ENCODE results near the gene PIP5KL1. TPM values are rescaled to one million over a fixed set of nuclear protein-coding genes. Genes with fewer than 3 reads are reported as not detected.

The PIP5KL1 gene
- polyA plus RNA-seq, 1 donor (not counting 4 experiments of a cell fraction or from before 2014, with no cell fraction given), result 4.4 TPM

DNA sequence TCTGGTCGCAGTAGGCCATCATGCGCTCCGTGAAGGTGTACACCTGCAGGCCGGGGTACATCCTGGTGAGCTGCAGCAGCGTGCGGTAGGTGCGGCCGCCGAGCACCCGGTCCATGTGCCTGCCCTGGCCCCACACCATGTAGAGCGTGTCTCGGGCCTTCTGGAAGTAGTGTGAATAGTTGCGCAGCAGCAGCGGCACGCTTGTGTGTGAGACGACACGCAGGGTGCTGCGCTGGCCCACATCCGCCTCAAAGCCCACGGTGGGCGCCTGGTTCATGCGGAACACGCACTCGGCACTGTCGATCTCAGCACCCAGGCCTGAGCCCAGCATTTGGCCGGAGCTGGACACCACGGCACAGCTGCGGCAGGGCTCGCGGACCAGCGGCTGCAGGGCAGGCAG is 18.3 kb downstream of the PIP5KL1 start:
- Histone ChIP-seq H3K36me3 (ENCODE audit: control insufficient read depth in 2 of 2, extremely low read depth in 1 of 2, insufficient read depth in 2 of 2, low read length in 2 of 2) (peaks cover 0 to 4% of the 10 kb centered on the region in 2 experiments), H3K4me1 (ENCODE audit: control insufficient read depth, extremely low read depth, insufficient read depth, low read length) (peaks cover 2% of the 10 kb centered on the region), H3K27me3 (ENCODE audit: control insufficient read depth, extremely low read depth, insufficient read depth, low read length) (no peaks in the 10 kb centered on the region), H4K20me1 (ENCODE audit: control insufficient read depth, extremely low read depth, insufficient read depth, low read length) (no peaks in the 10 kb centered on the region), H2AFZ (ENCODE audit: control insufficient read depth, low read length) (no peak overlapping the region), H3K4me2 (ENCODE audit: control insufficient read depth, extremely low read depth, insufficient read depth, low read depth, low read length) (no peak overlapping the region), H3K9me3 (ENCODE audit: control insufficient read depth, low read depth, low read length) (no peaks in the 10 kb centered on the region), H3K9me1 (ENCODE audit: control insufficient read depth, extremely low read depth, insufficient read depth, low read length) (no peaks in the 10 kb centered on the region), H3K27ac (ENCODE audit: control insufficient read depth, insufficient read depth, low read length) (no peak overlapping the region), H3K9ac (ENCODE audit: control insufficient read depth, extremely low read depth, insufficient read depth, low read length) (no peak overlapping the region), H3K4me3 (ENCODE audit: control insufficient read depth in 2 of 3, extremely low read depth in 1 of 3, insufficient read depth in 2 of 3, low read depth in 1 of 3, low read length in 3 of 3) (no peak overlapping the region), H3K79me2 (ENCODE audit: control insufficient read depth, insufficient read depth, low read length) (no peaks in the 10 kb centered on the region)
- dilution Hi-C loops (cut with MboI; ENCODE audit: extremely low pct_ligation_motif_present, low sequenced_read_pairs), result no loop called here
- FAIRE-seq (no peak), DNase-seq (ENCODE audit: low read depth, low spot score) (no peak)
- TF ChIP-seq, protein P1, sequence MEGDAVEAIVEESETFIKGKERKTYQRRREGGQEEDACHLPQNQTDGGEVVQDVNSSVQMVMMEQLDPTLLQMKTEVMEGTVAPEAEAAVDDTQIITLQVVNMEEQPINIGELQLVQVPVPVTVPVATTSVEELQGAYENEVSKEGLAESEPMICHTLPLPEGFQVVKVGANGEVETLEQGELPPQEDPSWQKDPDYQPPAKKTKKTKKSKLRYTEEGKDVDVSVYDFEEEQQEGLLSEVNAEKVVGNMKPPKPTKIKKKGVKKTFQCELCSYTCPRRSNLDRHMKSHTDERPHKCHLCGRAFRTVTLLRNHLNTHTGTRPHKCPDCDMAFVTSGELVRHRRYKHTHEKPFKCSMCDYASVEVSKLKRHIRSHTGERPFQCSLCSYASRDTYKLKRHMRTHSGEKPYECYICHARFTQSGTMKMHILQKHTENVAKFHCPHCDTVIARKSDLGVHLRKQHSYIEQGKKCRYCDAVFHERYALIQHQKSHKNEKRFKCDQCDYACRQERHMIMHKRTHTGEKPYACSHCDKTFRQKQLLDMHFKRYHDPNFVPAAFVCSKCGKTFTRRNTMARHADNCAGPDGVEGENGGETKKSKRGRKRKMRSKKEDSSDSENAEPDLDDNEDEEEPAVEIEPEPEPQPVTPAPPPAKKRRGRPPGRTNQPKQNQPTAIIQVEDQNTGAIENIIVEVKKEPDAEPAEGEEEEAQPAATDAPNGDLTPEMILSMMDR (optimal IDR thresholded peaks at IDR 0.05 in 1 of 3, IDR thresholded peaks at IDR 0.05 in 1 of 3, conservative IDR thresholded peaks at IDR 0.05 in 1 of 3; ENCODE audit: extremely low read depth in 1 of 3, insufficient read depth in 2 of 3, low read length in 3 of 3), result no peak
- TF ChIP-seq EZH2 (IDR thresholded peaks at IDR 0.05; ENCODE audit: low read length), result no peak

DNA sequence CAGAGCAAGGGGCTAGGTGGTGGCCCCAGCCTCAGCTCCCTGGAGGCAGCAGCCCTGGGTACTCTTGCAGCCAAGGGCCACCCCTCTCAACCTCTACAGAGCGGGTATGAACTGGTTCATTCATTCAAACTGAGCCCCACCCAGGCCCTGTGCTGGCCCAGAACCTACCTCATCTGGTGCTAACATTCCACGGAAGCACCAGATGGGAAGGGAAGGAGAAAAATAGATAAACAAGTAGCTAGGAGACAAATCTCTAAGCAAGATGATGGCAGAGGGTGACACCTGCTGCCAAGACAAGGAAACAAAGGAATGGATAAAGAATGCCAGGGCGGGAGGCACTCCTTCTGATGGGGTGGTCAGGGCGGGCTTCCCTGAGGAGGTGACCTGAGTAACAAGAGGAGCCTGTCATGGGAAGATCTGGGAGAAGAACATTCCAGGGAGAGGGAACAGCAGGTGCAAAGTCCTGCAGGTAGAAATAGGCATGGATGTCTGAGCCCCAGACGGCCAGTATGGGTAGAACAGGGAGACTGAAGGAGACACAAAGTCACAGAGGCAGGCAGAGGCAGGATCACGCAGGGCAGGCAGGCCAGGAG is 19.9 kb downstream of the PIP5KL1 start:
- Histone ChIP-seq H3K4me1 (ENCODE audit: control insufficient read depth, extremely low read depth, insufficient read depth, low read length) (no peaks in the 10 kb centered on the region), H3K79me2 (ENCODE audit: control insufficient read depth, insufficient read depth, low read length) (no peaks in the 10 kb centered on the region), H4K20me1 (ENCODE audit: control insufficient read depth, extremely low read depth, insufficient read depth, low read length) (no peaks in the 10 kb centered on the region), H3K9me3 (ENCODE audit: control insufficient read depth, low read depth, low read length) (no peaks in the 10 kb centered on the region), H3K9me1 (ENCODE audit: control insufficient read depth, extremely low read depth, insufficient read depth, low read length) (no peaks in the 10 kb centered on the region), H3K36me3 (ENCODE audit: control insufficient read depth in 2 of 2, extremely low read depth in 1 of 2, insufficient read depth in 2 of 2, low read length in 2 of 2) (peaks cover 0 to 4% of the 10 kb centered on the region in 2 experiments), H2AFZ (ENCODE audit: control insufficient read depth, low read length) (no peak overlapping the region), H3K27me3 (ENCODE audit: control insufficient read depth, extremely low read depth, insufficient read depth, low read length) (no peaks in the 10 kb centered on the region), H3K27ac (ENCODE audit: control insufficient read depth, insufficient read depth, low read length) (no peak overlapping the region), H3K9ac (ENCODE audit: control insufficient read depth, extremely low read depth, insufficient read depth, low read length) (no peak overlapping the region), H3K4me3 (ENCODE audit: control insufficient read depth in 2 of 3, extremely low read depth in 1 of 3, insufficient read depth in 2 of 3, low read depth in 1 of 3, low read length in 3 of 3) (no peak overlapping the region), H3K4me2 (ENCODE audit: control insufficient read depth, extremely low read depth, insufficient read depth, low read depth, low read length) (no peak overlapping the region)
- FAIRE-seq (no peak), DNase-seq (ENCODE audit: low read depth, low spot score) (no peak)
- no peak for TF ChIP-seq EZH2 (IDR thresholded peaks at IDR 0.05; ENCODE audit: low read length)
- TF ChIP-seq, protein P1 (optimal IDR thresholded peaks at IDR 0.05 in 1 of 3, IDR thresholded peaks at IDR 0.05 in 1 of 3, conservative IDR thresholded peaks at IDR 0.05 in 1 of 3; ENCODE audit: extremely low read depth in 1 of 3, insufficient read depth in 2 of 3, low read length in 3 of 3), result peak in 2 of 3 experiments; percentile 29 to 39
- dilution Hi-C loops (cut with MboI; ENCODE audit: extremely low pct_ligation_motif_present, low sequenced_read_pairs), result no loop called here

All from keratinocyte (primary cell).